ENCODE results near the gene KRABD2.

The KRABD2 gene

DNA sequence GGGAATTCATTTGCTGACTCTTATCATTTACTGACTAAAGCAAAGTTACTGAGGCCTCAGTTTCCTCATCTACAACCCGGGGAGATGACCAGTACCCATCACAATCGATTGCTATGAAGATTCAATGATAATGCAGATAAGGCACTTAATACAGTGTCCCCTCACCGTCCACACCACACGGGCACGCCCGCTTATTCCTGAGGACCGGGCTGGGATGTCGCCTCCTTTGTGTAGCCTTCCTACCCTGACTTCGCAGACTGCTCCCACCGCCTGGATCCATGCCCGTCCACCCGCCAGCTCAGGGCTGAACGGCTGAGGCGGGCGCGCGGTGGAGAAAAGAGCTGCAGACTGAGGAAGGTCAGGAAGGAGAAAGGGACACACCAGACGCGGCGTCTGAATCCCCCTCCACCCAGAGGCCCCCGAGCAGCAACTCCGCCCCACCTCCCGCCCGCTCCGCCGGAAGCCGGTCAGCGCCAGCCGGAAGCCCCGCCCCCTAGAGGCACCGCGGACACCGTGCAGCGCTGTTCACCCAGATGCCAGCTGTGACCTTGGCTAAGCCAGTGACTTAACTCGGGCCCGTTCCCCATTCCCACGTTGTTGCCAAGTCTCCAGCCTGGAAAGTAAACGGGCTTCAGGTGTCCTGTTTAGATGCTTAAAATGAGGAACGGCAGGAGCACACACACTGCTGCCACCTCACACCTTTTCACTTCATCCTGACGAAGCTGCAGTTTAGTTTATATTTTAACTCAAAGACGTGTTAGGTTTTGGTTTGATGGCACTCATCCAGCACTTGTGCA lies at the start of gene KRABD2:
Gene KRABD2 (minus strand): TSS at position 434 of the 797 bp plus-strand sequence.
- TF ChIP-seq CTCF (conservative IDR thresholded peaks at IDR 0.05; ENCODE audit: low read depth, low read length): peak; percentile 60
- DNase-seq (ENCODE audit: low read depth): peak; percentile 72
- peak within 1 kb of the TSS; percentile 83 for H3K4me3 ChIP-seq (ENCODE audit: low read length)

- no peak for DNase-seq (ENCODE audit: low read depth)
- no peak for TF ChIP-seq CTCF (conservative IDR thresholded peaks at IDR 0.05; ENCODE audit: low read depth, low read length)
- H3K4me3 ChIP-seq (ENCODE audit: low read length): no peak overlapping the region
Observed at GRCh38 chr17:8421571-8421970, 45.1 kb upstream of the KRABD2 start.

GRCh38 chr17:8420041-8420934 lies 43.8 kb upstream of the KRABD2 start:
- DNase-seq (ENCODE audit: low read depth): no peak
- H3K4me3 ChIP-seq (ENCODE audit: low read length): no peak overlapping the region
- TF ChIP-seq CTCF (conservative IDR thresholded peaks at IDR 0.05; ENCODE audit: low read depth, low read length): no peak

- no peak for DNase-seq (ENCODE audit: low read depth)
- TF ChIP-seq CTCF (conservative IDR thresholded peaks at IDR 0.05; ENCODE audit: low read depth, low read length): no peak
- no peak overlapping the region for H3K4me3 ChIP-seq (ENCODE audit: low read length)
Observed at GRCh38 chr17:8419305-8419704, 42.8 kb upstream of the KRABD2 start.

DNA sequence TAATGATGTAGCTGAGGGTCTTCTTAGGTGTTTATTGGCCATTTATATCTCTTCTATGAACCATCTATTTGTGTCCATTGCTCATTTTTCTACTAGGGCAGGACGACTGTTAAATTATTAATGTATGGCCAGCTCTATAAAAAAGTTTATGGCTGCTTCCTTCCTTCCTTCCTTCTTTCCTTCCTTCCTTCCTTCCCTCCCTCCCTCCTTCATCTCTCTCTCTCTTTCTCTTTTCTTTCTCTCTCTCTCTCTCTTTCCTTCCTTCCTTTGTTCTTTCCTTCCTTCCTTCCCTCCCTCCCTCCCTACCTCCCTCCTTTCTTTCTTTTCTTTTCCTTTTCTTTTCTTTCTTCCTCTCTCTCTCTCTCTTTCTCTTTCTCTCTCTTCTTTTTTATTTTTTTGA lies 42.0 kb upstream of the KRABD2 start:
- DNase-seq (ENCODE audit: low read depth): no peak
- H3K4me3 ChIP-seq (ENCODE audit: low read length): no peak overlapping the region
- no peak for TF ChIP-seq CTCF (conservative IDR thresholded peaks at IDR 0.05; ENCODE audit: low read depth, low read length)

DNA sequence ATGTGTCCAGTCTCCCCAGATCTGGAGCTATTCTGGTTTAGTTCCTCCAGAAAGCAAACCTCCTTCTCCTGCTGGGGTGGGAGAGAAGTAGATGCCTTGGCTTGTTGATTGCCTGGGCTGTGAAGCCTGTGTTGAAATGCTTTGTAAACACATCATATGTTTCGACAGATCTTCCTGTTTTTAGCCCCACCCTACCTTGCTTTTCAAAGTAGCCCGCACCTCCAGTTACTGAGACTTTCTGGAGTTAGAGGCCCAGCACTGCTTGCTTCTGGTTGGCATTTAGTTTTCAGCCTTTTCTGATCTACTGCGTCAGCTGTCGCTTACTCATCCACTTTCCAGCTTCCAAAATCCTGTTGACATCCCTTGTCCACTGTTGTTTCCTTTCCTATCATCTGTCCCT lies 41.3 kb upstream of the KRABD2 start:
- DNase-seq (ENCODE audit: low read depth): no peak
- no peak for TF ChIP-seq CTCF (conservative IDR thresholded peaks at IDR 0.05; ENCODE audit: low read depth, low read length)
- no peak overlapping the region for H3K4me3 ChIP-seq (ENCODE audit: low read length)

Data from retinal pigment epithelial cell (primary cell).